Kidney epithelial cell (primary cell): ENCODE results near the gene WDPCP. TPM values are rescaled to one million over a fixed set of nuclear protein-coding genes. Genes with fewer than 3 reads are reported as not detected.
"Not testable (repeated sequence)": the region's sequence is repeated elsewhere in the genome, so short reads cannot be mapped to it uniquely, and the experiment has no call there.

ENCODE experiments used
- DNase-seq: peaks from one replicate; pipeline ENCODE4 v3.0.0-alpha.2; 2010; ENCODE audit warnings: low read depth
- H3K27me3 ChIP-seq: 2 replicates; pipeline ENCODE4 v1.6.0; 2011; ENCODE audit warnings: low read length; ENCODE audit not compliant: control insufficient read depth, insufficient read depth
- H3K36me3 ChIP-seq: 2 replicates; pipeline ENCODE4 v1.5.1; 2011; ENCODE audit warnings: low read length; ENCODE audit not compliant: control insufficient read depth, insufficient read depth
- H3K4me3 ChIP-seq: 2 replicates; pipeline ENCODE4 v1.5.1; 2011; ENCODE audit warnings: low read depth, mild to moderate bottlenecking, control low read depth, low read length
- total RNA-seq: library from RNA; depleted of rRNA; stranded (reverse); fragments of >200 nt; gene quantifications from 2 replicates; pipeline ENCODE4 v1.2.3, GENCODE V29; 2015
- TF ChIP-seq, protein P1 (sequence below): IDR thresholded peaks from 2 replicates; pipeline ENCODE4 v1.5.1; 2011; ENCODE audit warnings: mild to moderate bottlenecking, moderate library complexity, low read length, control low read depth, inconsistent platforms; ENCODE audit not compliant: insufficient read depth, poor library complexity, severe bottlenecking

WDPCP gene
- total RNA-seq, 1 donor from 2014 or later, result 3.3 TPM

DNA sequence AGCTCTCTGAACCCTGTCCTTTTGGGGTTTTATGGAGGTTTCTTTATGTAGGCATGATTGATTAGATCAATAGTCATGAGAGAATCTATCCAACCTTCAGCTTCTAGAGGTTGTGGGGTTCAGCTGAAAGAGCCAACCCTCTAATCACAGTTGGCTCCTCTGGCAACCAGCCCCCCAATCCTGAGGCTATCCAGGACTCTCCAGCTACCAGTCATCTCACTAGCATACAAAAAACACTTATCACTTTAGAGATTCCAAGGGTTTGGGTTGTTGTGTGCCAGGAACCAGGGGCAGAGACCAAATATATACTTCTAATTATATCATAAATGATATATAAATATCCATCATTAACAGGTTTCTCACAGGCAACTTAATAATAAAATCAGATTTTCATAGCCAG lies 11.7 kb downstream of the WDPCP start:
- TF ChIP-seq, protein P1, sequence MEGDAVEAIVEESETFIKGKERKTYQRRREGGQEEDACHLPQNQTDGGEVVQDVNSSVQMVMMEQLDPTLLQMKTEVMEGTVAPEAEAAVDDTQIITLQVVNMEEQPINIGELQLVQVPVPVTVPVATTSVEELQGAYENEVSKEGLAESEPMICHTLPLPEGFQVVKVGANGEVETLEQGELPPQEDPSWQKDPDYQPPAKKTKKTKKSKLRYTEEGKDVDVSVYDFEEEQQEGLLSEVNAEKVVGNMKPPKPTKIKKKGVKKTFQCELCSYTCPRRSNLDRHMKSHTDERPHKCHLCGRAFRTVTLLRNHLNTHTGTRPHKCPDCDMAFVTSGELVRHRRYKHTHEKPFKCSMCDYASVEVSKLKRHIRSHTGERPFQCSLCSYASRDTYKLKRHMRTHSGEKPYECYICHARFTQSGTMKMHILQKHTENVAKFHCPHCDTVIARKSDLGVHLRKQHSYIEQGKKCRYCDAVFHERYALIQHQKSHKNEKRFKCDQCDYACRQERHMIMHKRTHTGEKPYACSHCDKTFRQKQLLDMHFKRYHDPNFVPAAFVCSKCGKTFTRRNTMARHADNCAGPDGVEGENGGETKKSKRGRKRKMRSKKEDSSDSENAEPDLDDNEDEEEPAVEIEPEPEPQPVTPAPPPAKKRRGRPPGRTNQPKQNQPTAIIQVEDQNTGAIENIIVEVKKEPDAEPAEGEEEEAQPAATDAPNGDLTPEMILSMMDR, result no peak
- H3K36me3 ChIP-seq, result no peaks in the 10 kb centered on the region
- no peak for DNase-seq
- no peak overlapping the region for H3K4me3 ChIP-seq
- H3K27me3 ChIP-seq, result no peaks in the 10 kb centered on the region

DNA sequence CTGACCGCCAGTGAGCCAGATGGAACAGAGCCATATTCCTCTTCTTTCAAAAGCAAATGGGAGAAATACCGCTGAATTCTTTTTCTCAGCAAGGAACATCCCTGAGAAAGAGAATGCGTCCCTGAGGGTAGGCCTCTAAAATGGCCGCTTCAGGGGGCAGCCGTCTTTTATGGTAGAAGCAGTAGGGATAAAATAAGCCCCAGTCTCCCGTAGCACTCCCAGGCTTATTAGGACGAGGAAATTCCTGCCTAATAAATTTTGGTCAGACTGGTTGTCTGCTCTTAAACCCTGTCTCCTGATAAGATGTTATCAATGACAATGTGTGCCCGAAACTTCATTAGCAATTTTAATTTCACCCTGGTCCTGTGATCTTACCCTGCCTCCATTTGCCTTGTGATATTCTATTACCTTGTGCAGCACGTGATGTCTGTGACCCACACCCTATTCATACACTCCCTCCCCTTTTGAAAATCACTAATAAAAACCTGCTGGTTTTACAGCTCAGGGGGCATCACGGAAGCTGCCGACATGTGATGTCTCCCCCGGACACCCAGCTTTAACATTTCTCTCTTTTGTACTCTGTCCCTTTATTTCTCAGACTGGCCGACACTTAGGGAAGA lies 14.4 kb downstream of the WDPCP start:
- not testable (repeated sequence) for DNase-seq, H3K27me3 ChIP-seq, H3K4me3 ChIP-seq, H3K36me3 ChIP-seq

DNA sequence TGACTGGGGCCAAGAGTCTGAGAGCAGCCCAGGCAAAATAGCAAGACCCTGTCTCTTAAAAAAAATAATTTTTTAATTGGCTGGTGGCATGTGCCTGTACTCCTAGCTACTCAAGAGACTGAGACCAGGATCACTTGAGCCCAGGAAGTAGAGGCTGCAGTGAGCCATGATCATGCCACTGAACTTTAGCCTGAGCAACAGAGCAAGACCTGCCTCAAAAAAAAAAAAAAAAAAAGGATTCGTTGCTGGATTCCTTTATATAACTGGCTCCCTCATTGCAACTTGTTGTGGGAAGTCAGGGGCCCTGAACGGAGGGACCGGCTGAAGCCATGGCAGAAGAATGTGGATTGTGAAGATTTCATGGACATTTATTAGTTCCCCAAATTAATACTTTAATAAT lies 15.3 kb downstream of the WDPCP start:
- H3K27me3 ChIP-seq, H3K36me3 ChIP-seq, H3K4me3 ChIP-seq, DNase-seq: not testable (repeated sequence)

DNA sequence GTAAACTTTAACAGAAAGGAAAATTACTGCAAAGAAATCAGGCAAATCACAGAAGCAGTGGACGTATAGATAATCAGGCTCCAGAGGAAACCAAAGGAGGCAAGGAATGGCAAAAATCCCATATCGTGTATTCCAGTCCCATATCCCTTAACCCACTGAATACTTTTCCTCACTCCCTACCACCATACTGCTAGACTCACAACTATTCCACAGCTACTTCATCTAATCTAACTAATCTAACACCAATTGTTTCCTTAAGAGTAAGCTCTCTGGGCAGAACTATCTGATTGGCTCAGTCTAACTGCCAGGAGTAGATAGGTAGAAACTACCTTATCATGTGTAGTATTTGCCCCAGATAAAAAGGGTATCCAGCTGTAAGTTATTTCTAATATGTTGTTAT lies 16.3 kb downstream of the WDPCP start:
- H3K36me3 ChIP-seq, result no peaks in the 10 kb centered on the region
- TF ChIP-seq, protein P1, result no peak
- no peak overlapping the region for H3K4me3 ChIP-seq
- H3K27me3 ChIP-seq, result no peaks in the 10 kb centered on the region
- DNase-seq, result no peak

DNA sequence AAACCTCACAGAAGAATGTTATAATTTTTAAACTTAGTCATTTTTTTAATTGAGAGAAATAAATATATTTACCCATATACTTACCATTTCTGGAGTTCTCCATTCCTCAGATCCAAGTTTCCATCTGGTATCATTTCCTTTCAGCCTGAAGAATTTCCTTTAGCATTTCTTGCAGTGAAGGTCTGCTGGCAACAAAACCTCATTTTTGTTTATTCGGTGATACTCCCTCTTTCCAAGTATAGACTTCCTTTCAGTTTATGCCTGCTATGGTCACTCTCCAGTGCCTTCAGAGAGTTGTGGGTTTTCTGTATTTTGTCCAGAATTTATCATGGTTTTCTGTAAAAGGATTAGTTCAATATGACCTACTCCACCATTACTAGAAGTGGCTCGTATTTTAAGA lies 17.0 kb downstream of the WDPCP start:
- DNase-seq, result no peak
- Histone ChIP-seq H3K27me3 (no peaks in the 10 kb centered on the region), H3K4me3 (no peak overlapping the region), H3K36me3 (no peaks in the 10 kb centered on the region)
- TF ChIP-seq, protein P1, result no peak

DNA sequence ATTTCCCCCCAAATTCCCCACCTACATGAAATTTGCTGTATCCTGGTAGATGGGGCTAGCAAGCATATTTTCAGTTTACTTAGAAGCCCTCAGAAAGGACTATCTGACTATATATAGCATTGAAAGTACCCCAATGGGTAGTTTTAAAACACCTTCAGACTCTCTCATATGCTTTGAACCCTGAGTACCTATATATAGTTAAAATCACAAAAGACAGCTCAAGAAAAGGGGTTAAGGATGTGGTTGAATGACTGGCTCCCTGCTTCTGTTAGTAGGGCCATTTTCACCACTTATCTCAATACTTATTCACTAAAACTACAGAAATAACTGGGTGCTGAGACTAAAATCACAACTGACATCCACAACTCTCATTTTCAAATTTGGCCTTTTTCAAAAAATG lies 18.5 kb downstream of the WDPCP start:
- Histone ChIP-seq H3K27me3 (no peaks in the 10 kb centered on the region), H3K4me3 (no peak overlapping the region), H3K36me3 (no peaks in the 10 kb centered on the region)
- TF ChIP-seq, protein P1, result no peak
- DNase-seq, result no peak

DNA sequence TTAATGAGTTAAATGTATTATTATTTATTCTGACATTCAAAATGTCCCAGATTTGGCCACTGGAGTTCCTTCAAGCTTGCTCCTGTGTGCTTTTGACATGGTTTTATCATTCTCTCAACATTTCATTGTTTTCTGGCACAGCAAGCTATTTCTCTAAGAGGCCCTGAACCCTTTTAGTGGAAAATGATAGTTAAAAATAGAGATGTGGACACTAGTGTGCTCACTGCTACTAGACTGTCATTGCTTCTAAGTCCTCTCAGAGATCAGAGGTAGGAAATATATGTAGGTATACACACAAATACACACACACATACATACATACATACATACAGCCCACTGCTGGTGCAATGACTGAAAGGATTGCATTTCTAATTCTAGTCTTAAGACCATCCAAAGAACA lies 25.5 kb downstream of the WDPCP start:
- Histone ChIP-seq H3K27me3 (no peaks in the 10 kb centered on the region), H3K4me3 (no peak overlapping the region), H3K36me3 (no peaks in the 10 kb centered on the region)
- DNase-seq, result no peak
- TF ChIP-seq, protein P1, result no peak

DNA sequence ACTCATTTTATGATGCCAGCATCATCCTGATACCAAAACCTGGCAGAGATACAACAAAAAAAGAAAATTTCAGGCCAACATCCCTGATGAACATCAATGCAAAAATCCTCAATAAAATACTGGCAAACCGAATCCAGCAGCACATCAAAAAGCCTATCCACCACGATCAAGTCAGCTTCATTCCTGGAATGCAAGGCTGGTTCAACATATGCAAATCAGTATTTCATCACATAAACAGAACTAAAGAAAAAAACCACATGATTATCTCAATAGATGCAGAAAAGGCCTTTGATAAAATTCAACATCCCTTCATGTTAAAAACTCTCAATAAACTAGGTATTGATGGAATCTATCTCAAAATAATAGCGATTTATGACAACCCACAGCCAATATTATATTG lies 29.4 kb downstream of the WDPCP start:
- H3K27me3 ChIP-seq, H3K36me3 ChIP-seq, H3K4me3 ChIP-seq, DNase-seq: not testable (repeated sequence)

DNA sequence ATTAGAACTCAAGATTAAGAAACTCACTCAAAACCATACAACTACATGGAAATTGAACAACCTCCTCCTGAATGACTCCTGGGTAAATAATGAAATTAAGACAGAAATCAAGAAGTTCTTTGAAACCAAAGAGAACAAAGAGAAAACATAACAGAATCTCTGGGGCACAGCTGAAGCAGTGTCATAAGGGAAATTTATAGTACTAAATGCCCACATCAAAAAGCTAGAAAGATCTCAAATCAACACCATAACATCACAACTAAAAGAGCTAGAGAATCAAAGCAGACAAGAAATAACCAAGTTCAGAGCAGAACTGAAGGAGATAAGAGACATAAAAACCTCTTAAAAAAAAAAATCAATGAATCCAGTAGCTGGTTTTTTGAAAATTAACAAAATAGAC lies 30.5 kb downstream of the WDPCP start:
- H3K27me3 ChIP-seq, DNase-seq, H3K36me3 ChIP-seq, H3K4me3 ChIP-seq: not testable (repeated sequence)
